HG03469 (cell line): Measurements from ENCODE around the gene MYBPC1.
"Not testable (repeated sequence)": the region's sequence is repeated elsewhere in the genome, so short reads cannot be mapped to it uniquely, and the experiment has no call there.

Source experiments
- ATAC-seq: cut with Tn5 transposase; IDR thresholded peaks from one replicate; pipeline ENCODE4 v1.9.1; 2021; ENCODE audit warnings: mild to moderate bottlenecking, moderate library complexity, moderate number of reproducible peaks; ENCODE audit not compliant: unreplicated experiment

Gene MYBPC1

DNA sequence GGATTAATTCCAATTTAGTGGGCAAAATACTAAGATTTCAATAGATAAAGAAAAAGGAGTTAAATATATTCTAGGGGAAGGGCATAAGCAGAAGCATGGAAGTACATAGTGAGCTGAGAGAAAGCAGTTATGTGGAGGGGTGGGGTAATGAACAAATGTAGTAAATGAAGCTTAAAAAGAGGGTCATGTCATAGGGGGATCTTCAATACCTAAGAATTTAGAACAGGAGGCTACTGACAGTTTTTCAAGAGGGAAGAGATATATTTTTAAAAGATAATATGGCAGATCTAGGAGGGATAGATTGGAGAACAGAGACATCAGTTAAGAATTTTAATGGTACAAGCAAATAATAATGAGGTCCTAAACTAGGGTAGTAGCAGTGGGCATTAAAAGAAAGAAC is 135.1 kb downstream of the MYBPC1 start:
- ATAC-seq = no peak

DNA sequence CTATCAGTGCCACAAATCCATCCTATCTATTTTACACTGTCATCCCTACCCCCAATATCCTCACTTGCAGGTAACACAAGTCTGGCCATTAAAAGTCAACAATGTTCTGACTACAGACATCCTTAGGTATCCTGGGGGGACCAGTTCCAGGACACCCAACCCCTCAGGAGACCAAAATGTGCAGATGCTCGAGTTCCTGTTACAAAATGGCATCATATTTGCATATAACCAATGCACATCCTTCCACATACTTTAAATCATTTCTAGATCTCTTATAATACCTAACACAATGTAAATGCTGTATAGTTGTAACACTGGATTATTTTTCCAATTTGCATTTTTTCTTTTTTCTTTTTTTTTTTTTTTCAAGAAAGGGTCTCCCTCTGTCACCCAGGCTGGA is 137.5 kb downstream of the MYBPC1 start:
- no peak for ATAC-seq

DNA sequence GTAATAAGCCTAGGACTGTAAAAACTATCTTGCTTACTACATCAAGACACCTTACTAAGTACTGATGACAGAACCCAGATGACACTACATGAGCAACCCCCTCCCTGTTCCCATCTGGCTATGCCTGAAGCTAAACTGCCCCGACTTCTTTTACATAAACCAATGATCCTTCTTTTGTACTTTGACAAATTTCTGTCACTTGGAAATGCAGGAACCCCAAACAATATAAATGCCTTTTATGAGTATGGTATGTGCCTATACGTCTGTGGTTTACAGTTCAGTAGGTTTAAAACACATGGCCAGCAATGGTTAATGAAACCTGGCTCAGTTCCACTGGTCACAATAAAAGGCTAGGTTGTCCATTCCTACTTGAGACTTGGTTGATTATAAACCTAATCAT is 138.4 kb downstream of the MYBPC1 start:
- ATAC-seq = no peak

DNA sequence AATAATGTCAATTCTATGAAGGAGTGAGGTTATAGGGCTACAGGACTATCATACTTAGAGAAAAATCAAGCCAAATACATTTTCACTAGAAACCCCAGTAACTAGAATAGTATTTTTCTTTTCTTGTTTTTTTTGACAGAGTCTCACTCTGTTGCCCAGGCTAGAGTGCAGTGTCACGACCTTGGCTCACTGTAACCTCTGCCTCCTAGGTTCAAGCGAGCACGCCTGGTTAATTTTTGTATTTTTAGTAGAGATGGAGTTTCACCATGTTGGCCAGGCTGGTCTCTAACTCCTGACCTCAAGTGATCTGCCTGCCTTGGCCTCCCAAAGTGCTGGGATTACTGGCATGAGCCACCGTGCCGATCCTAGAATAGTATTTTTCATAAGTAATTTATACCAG is 139.7 kb downstream of the MYBPC1 start:
- not testable (repeated sequence) for ATAC-seq
